Vagina (tissue), 2 donors: Measurements from ENCODE around the gene METTL1. TPM values are rescaled to one million over a fixed set of nuclear protein-coding genes. Genes with fewer than 3 reads are reported as not detected.
"Not testable (repeated sequence)": the region's sequence is repeated elsewhere in the genome, so short reads cannot be mapped to it uniquely, and the experiment has no call there.

Source experiments
- DNase-seq, 2 donors: peaks; one replicate each; pipeline ENCODE4 v3.0.0-alpha.2; 2017; ENCODE audit errors: extremely low spot score in 2 of 2
- H3K27ac ChIP-seq: fragments of 200-600 bp; sonication (generic); one replicate; pipeline ENCODE4 v1.5.1; 2019
- H3K27me3 ChIP-seq: fragments of 200-600 bp; sonication (generic); one replicate; pipeline ENCODE4 v1.5.1; 2019
- H3K36me3 ChIP-seq, 2 donors: fragments of 200-600 bp; sonication (generic); one replicate each; pipeline ENCODE4 v1.5.1; 2017 to 2019
- H3K4me1 ChIP-seq: fragments of 200-600 bp; sonication (generic); one replicate; pipeline ENCODE4 v1.5.1; 2019
- H3K4me3 ChIP-seq, 2 donors: fragments of 200-600 bp; sonication (generic); 1 replicate in 1 of 2; 2 replicates in 1 of 2; pipeline ENCODE4 v1.5.1; 2016 to 2019
- H3K9me3 ChIP-seq: fragments of 200-600 bp; sonication (generic); one replicate; pipeline ENCODE4 v1.5.1; 2019
- POLR2A ChIP-seq, 2 donors: fragments of 450-650 bp; IDR thresholded peaks; one replicate each; pipeline ENCODE4 v1.6.1; 2017; ENCODE audit warnings: antibody characterized with exemption in 2 of 2, mild to moderate bottlenecking in 2 of 2, moderate library complexity in 2 of 2
- POLR2AphosphoS5 ChIP-seq, 2 donors: sonication (generic); formaldehyde crosslinking; IDR thresholded peaks; one replicate each; pipeline ENCODE4 v1.9.0; 2017; ENCODE audit warnings: antibody characterized with exemption in 2 of 2, mild to moderate bottlenecking in 2 of 2, low read depth in 1 of 2; ENCODE audit not compliant: insufficient read depth in 1 of 2
- intact Hi-C: fragments of 100-400 bp; cut with DNase I; formaldehyde crosslinking; loops from one replicate; pipeline ENCODE4 v1.15.1; 2023
- total RNA-seq: library from RNA; depleted of rRNA; stranded (reverse); fragments of >200 nt; gene quantifications from one replicate; pipeline ENCODE4 v1.2.3, GENCODE V29; 2016
- TF ChIP-seq, protein P1 (sequence below), 3 experiments: fragments of 450-650 bp in 2 of 3; fragments of 200-600 bp in 1 of 3; sonication (generic) in 1 of 3; IDR thresholded peaks; one replicate each; pipeline ENCODE4 v1.5.1; 2017 to 2019; ENCODE audit warnings: antibody characterized with exemption in 3 of 3, mild to moderate bottlenecking in 2 of 3, moderate library complexity in 2 of 3

The METTL1 gene
- total RNA-seq, 1 donor from 2014 or later: 10.8 TPM

DNA sequence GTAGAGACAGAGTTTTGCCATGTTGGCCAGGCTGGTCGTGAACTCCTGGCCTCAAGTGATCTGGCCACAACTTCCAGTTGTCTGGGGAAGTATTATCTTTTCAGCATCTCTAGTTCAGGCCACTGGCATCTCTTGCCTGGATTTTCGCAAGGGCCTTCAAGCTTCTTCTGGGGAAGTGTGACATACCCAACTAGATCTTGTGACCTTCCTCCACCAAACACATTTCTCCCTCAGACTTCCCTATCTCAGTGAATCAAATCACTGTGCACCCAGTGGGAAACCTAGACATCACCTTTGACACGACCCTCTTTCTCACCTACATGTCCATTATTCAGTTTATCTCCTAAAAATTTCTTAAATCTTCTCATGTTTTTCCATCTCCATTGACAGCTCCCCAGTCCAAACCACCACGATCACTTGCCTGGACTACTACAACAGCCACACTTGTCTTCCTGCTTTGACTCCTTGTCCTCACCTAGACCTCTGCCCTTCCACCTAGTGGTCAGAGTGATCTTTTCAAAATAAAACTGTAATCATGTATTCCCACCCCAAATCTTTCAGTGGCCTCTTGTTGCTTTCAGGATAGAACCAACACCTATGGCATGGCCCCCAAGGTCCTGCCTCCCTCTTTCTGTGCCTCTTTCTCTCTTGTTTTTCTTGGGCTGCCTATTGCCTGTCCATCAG is 3.8 kb upstream of the METTL1 start:
- H3K27me3 ChIP-seq: no peaks in the 10 kb centered on the region
- DNase-seq: no peak
- H3K4me3 ChIP-seq: no peak overlapping the region
- H3K27ac ChIP-seq: no peak overlapping the region
- H3K4me1 ChIP-seq: peaks cover 21% of the 10 kb centered on the region
- no peak for TF ChIP-seq POLR2A (IDR thresholded peaks at IDR 0.05)
- TF ChIP-seq, protein P1, sequence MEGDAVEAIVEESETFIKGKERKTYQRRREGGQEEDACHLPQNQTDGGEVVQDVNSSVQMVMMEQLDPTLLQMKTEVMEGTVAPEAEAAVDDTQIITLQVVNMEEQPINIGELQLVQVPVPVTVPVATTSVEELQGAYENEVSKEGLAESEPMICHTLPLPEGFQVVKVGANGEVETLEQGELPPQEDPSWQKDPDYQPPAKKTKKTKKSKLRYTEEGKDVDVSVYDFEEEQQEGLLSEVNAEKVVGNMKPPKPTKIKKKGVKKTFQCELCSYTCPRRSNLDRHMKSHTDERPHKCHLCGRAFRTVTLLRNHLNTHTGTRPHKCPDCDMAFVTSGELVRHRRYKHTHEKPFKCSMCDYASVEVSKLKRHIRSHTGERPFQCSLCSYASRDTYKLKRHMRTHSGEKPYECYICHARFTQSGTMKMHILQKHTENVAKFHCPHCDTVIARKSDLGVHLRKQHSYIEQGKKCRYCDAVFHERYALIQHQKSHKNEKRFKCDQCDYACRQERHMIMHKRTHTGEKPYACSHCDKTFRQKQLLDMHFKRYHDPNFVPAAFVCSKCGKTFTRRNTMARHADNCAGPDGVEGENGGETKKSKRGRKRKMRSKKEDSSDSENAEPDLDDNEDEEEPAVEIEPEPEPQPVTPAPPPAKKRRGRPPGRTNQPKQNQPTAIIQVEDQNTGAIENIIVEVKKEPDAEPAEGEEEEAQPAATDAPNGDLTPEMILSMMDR (IDR thresholded peaks at IDR 0.05): no peak
- no peak for TF ChIP-seq POLR2AphosphoS5 (IDR thresholded peaks at IDR 0.05; ENCODE audit: insufficient read depth in 1 of 2, low read depth in 1 of 2)
- no peaks in the 10 kb centered on the region for H3K9me3 ChIP-seq
- intact Hi-C loops: loop anchor here (10.0 kb wide), 1 partner anchor 59 kb away; no protein-coding TSS in a partner anchor
- no peaks in the 10 kb centered on the region for H3K36me3 ChIP-seq

- no peaks in the 10 kb centered on the region for H3K9me3 ChIP-seq
- H3K27ac ChIP-seq: no peak overlapping the region
- no peak for TF ChIP-seq POLR2A (IDR thresholded peaks at IDR 0.05)
- TF ChIP-seq, protein P1 (IDR thresholded peaks at IDR 0.05): no peak
- TF ChIP-seq POLR2AphosphoS5 (IDR thresholded peaks at IDR 0.05; ENCODE audit: insufficient read depth in 1 of 2, low read depth in 1 of 2): no peak
- no peaks in the 10 kb centered on the region for H3K27me3 ChIP-seq
- intact Hi-C loops: loop anchor here (10.0 kb wide), 1 partner anchor 60 kb away; no protein-coding TSS in a partner anchor
- DNase-seq: no peak
- H3K4me3 ChIP-seq: no peak overlapping the region
- H3K36me3 ChIP-seq: no peaks in the 10 kb centered on the region
- H3K4me1 ChIP-seq: peaks cover 22% of the 10 kb centered on the region
Measured at GRCh38 chr12:57775044-57775443, 3.1 kb upstream of the METTL1 start.

- not testable (repeated sequence) for DNase-seq, H3K36me3 ChIP-seq, H3K27me3 ChIP-seq, H3K4me3 ChIP-seq, H3K9me3 ChIP-seq, H3K27ac ChIP-seq
- intact Hi-C loops: loop anchor here (10.0 kb wide), 1 partner anchor 60 kb away; no protein-coding TSS in a partner anchor
- H3K4me1 ChIP-seq: peaks cover 22% of the 10 kb centered on the region
Measured at GRCh38 chr12:57774634-57775033, 2.7 kb upstream of the METTL1 start.

DNA sequence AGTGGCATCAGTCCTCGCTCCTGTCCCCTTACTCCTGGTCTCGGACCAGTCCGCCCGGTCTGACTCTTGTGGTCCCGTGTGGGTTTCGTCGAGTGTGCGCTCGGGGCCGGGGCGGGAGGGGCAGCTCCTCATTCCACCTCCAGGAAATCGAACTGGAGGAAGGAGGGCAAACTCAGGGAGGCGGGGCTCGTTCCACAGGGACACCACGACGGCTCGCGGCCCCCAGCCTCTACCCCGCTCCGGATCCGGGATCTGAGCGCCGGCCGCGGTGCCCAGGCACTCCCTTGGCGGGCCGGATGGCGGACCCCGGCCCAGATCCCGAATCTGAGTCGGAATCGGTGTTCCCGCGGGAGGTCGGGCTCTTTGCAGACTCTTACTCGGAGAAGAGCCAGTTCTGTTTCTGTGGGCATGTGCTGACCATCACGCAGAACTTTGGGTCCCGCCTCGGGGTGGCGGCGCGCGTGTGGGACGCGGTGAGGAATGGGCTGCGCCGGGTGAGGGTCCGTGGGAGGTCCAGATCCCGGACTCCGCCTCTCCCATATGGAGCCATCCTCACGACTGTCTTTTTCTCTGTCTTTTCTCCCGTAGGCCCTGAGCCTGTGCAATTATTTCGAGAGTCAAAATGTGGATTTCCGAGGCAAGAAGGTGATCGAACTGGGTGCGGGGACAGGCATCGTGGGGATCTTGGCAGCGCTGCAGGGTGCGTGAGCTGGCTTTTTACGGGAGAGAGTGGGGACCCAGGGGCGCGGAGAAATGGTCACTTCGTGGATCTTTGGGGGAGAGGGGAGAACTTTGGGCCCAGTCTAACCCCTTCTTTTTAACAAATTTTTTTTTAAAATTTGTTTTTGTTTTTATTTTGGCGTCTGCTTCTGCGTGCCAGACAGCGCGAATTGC is 771 bp upstream of the METTL1 start, which contains the start of gene EEF1AKMT3:
EEF1AKMT3 (plus strand) TSS at position 186 of the 894 bp plus-strand sequence; CDS start at position 297, 111 bp downstream.
- Histone ChIP-seq H3K36me3 (peaks cover 0 to 7% of the 10 kb centered on the region in 2 donors), H3K4me3 (peak within 1 kb of the TSS; percentile 81 to 96), H3K4me1 (peaks cover 22% of the 10 kb centered on the region), H3K27me3 (no peaks in the 10 kb centered on the region), H3K27ac (peak within 1 kb of the TSS; percentile 88), H3K9me3 (no peaks in the 10 kb centered on the region)
- TF ChIP-seq POLR2AphosphoS5 (IDR thresholded peaks at IDR 0.05; ENCODE audit: insufficient read depth in 1 of 2, low read depth in 1 of 2): peak in 1 of 2 donors; percentile 47
- TF ChIP-seq POLR2A (IDR thresholded peaks at IDR 0.05): no peak
- TF ChIP-seq, protein P1 (IDR thresholded peaks at IDR 0.05): no peak
- intact Hi-C loops: loop anchor here (10.0 kb wide), 1 partner anchor 62 kb away; no protein-coding TSS in a partner anchor
- no peak for DNase-seq

DNA sequence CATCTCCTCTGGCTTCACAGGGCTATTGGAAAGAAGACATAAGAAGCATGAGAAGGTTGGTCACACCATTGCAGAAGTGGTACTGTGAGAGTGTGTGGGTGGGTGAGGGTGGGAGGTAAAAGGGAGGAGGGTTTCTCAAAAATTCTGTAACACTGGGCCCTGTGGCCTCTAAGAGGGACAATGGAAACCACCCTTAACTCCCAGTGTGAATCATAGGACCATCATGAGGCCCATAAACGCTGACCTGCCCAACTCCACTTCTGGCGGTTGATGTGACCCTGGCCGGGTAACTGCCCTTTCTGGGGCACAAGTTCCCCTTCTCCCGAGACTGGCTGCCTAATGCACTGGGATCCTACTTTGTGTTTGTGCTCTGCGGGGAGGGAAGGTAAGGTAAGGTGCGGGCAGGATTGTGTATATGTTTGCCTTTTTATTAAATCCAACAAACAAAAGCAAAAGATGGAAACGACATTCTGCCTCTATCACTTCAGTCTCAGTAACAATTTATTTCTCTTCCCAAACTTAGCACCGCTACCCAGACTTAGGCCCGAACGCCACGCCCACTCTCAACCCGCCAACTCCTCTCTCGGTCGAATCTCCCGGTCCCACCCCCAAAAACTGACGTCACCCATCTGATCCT is 551 bp downstream of the METTL1 start:
- Histone ChIP-seq H3K27ac (peak overlapping the region; percentile 88), H3K4me3 (peak overlapping the region; percentile 81 to 96), H3K27me3 (no peaks in the 10 kb centered on the region), H3K4me1 (peaks cover 30% of the 10 kb centered on the region), H3K9me3 (no peaks in the 10 kb centered on the region), H3K36me3 (peaks cover 0 to 7% of the 10 kb centered on the region in 2 donors)
- intact Hi-C loops: loop anchor here (10.0 kb wide), 1 partner anchor 63 kb away; no protein-coding TSS in a partner anchor
- no peak for DNase-seq
- TF ChIP-seq POLR2AphosphoS5 (IDR thresholded peaks at IDR 0.05; ENCODE audit: insufficient read depth in 1 of 2, low read depth in 1 of 2) (no peak), POLR2A (IDR thresholded peaks at IDR 0.05) (no peak)
- TF ChIP-seq, protein P1 (IDR thresholded peaks at IDR 0.05): no peak
